Fibroblast of skin of right quadriceps (primary cell): ENCODE results near the gene POU5F1.
"Not testable (repeated sequence)": the region's sequence is repeated elsewhere in the genome, so short reads cannot be mapped to it uniquely, and the experiment has no call there.

ENCODE experiments used
- DNase-seq: peaks from one replicate; pipeline ENCODE4 v3.0.0-alpha.2; 2013

Gene POU5F1

DNA sequence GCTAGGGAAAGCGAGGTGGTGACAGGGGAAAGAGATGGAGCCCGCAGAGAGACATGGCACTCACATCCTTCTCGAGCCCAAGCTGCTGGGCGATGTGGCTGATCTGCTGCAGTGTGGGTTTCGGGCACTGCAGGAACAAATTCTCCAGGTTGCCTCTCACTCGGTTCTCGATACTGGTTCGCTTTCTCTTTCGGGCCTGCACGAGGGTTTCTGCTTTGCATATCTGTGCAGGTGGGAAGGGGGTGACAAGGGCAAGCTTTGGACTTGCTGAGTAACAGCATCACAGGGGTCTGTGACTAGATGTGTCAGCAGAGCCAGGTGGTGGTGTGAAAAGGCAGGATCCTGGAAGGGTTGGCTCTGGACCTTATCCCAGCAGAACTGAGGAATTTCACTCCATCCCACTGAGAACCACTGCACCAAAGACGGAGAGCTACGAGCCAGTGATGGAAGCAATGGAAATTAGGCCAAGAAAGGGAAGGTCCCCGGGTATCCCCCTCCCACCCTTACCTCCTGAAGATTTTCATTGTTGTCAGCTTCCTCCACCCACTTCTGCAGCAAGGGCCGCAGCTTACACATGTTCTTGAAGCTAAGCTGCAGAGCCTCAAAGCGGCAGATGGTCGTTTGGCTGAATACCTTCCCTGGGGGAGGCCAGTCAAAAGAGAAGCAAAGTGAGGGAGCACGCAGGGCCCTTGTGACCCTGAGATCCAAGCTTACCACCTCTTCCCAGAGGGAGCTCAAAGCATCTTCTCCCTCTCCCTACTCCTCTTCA lies 5.2 kb downstream of the POU5F1 start:
- not testable (repeated sequence) for DNase-seq

DNA sequence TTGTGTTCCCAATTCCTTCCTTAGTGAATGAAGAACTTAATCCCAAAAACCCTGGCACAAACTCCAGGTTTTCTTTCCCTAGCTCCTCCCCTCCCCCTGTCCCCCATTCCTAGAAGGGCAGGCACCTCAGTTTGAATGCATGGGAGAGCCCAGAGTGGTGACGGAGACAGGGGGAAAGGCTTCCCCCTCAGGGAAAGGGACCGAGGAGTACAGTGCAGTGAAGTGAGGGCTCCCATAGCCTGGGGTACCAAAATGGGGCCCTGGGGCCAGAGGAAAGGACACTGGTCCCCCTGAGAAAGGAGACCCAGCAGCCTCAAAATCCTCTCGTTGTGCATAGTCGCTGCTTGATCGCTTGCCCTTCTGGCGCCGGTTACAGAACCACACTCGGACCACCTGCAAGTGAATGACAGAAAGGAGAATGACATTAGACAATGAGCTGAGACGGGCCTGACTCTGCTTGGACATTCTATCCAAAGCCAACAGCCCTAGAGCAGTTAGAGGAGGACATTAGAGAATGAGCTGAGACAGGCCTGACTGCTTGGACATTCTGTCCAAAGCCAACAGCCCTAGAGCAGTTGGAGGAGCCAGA lies 5.9 kb downstream of the POU5F1 start:
- DNase-seq, result not testable (repeated sequence)

DNA sequence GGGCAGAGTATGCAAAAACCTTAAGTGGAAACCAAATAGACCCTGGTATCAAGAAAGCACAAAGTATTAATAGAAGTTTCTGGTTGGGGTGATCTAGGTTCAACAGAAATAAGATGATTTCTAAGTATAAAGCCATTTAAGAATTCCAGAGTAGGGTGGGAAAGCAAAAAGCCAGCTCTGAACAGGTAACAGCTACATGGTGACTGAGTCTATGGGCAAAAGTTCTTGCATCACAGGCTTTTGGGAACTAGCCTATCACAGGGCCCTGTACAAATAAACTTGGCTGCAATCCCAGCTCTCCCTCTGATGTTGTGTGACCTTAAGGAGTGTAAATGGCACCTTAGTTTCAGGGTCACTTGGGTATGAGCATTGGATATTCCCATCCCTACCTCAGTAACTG lies 6.6 kb downstream of the POU5F1 start:
- DNase-seq, result no peak

DNA sequence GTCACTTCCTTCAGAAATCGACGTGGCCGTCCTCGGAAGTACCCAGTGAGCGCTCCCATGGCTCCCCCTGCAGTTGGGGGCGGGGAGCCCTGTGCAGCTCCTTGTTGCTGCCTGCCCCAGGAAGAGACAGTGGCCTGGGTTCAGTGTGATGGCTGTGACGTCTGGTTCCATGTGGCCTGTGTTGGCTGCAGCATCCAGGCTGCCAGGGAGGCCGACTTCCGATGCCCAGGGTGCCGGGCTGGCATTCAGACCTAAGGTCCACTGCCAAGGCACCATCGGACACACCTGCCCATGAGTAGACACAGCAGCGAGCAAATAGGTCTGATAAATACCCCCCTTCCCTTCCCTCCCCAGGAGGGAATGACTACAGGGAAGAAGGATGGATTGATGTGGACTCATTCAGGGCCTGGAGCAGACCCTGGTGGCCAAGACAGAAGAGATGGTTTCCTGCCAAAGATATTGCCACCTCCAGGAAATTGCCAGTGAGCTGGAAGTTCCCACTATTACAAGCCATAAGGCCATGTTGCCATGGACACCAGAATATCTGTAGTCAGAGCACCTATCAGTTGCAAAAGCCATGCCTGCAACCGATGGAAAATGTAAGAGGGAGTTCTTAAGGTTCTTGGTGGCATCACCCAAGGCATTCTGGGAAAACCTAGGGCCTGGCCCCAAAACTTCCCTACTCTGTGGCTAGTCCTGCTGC lies 7.9 kb downstream of the POU5F1 start:
- DNase-seq, result no peak

DNA sequence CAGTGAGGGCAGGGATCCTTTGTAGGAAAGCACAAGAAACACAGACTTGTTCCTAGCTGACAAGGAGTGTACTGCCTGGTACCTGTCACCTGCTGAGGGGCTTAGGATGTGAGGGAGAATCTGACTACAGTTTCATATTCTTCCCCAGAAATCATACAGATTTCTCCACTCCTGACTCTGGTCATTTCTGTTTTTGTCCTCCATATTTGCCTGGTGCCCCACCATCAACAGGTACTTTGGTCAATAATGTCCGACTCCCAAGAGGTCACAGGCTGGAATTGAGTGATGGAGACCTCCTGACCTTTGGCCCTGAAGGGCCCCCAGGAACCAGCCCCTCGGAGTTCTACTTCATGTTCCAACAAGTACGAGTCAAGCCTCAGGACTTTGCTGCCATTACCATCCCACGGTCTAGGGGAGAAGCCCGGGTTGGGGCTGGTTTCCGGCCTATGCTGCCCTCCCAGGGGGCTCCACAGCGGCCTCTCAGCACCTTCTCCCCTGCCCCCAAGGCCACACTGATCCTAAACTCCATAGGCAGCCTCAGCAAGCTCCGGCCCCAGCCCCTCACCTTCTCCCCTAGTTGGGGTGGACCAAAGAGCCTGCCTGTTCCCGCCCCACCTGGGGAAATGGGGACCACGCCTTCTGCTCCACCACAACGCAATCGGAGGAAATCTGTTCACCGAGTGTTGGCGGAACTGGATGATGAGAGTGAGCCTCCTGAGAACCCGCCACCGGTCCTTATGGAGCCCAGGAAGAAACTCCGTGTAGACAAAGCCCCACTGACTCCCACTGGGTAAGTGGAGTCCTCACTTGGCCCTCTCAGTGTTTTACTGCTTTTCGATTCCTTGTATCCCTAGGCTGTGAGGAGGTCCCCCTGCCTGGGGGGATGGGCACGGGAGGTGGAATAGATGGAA lies 9.0 kb downstream of the POU5F1 start:
- no peak for DNase-seq

DNA sequence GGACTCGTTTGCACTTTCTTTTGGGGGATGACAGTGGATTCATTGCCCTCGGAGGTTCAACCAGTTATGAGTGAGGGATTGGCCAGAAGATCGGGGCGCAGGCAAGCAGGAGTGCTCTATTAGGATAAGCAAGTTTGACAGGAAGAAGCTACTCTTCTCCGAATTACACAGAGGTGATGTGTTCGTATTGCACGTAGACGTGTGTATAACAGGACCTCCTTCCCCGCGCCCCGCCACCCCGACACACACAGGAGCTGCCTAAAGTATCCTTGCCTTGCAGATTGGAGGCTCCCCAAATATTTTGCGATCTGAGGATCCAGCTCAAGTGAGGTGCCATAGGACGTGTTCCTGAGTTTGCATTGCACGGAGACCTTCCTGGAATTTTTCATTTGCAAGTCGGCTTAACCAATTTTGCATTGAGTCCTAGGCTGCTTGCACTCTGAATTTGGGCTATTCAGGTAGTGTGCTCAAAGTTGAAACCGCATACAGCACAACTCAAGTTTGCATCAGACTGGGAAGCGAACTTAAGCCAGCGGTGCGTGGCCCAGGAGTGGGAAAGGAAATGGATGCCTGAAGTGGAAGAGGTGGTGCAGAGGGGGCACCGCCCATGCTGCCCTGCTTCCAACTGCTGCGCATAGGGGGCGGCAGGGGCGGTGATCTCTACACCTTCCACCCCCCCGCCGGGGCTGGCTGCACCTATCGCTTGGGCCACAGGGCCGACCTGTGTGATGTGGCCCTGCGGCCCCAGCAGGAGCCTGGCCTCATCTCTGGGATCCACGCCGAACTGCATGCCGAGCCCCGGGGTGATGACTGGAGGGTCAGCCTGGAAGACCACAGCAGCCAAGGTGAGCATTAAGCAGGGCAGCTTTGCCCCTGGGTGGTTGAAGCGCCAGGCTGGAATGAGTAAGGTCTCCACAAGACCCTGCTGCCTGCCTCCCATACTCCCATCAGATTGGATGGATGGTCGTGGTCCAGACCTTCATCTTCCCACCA lies 11.3 kb downstream of the POU5F1 start:
- DNase-seq, result no peak

DNA sequence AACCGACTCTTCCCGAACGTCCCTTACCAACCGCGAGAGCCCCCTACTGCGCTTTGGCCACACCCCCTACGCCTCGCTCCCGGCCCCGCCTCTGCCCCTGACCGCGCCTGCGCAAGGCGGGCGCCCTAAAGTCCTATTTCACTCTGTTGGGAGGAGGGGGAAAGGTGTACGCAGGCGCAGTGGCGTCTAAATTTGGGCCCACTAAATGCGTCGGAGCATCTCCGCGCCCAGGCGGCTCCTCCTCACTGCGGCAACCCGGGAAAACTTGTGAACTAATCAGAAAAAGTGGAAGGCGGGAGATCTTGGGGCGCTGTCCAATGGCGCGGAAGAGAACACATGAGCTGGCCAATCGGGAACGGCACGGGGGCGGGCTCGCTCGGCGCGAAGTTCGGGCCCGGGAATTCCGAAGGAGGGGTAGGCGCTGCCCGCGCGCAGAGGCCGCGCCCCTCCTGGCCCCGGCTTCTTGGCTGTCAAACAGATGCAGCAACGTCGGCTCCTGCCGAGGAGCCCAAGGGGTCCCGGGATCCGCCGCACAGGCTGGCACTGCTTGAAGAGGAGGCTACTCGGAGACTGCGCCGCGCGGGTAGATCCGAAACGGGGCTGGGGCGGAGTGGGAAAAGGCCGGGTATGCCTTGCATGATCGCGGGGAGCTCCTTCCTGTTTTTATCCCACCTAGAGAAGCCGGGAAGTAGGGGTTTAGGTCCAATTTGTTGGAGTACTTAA lies 12.2 kb downstream of the POU5F1 start, which contains the start of gene TCF19:
Gene TCF19 (plus strand): TSS at position 450 of the 723 bp plus-strand sequence. CDS start 881 bp downstream, outside the sequence.
- DNase-seq, result peak; percentile 99

DNA sequence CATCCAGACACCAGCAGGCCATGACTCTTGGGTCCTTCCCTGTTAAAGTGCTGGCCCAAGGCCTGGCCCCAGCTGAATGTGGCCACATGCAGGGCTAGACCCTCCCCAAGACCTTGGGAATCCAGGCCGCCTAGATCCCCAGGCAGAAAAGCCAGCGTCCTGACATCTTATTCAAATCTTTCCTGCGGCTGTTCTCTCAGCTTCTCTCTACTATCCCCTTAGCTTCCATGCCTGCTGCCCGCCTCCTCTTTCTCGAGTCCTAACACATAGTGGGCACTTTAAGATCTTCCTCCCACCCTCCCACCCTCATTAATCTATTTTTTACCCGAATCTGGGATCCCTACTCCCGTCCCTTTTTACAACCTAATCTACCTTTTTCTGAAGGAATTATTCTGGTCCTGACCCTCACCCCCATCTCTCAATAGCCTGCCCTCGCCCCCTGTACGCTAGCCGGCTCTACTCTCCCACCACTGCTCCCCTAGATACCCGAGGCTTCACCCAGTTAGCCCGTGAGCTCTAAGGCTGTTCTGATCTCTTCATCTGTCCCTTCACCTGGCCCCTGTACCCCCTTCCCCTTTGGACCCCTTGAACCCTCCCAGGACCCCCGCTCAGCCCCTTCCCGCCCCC lies 12.9 kb downstream of the POU5F1 start, which contains the start of gene CCHCR1:
Gene CCHCR1 (minus strand): TSS at position 290 of the 627 bp plus-strand sequence. CDS start 202 bp downstream, at position 88.
- no peak for DNase-seq

DNA sequence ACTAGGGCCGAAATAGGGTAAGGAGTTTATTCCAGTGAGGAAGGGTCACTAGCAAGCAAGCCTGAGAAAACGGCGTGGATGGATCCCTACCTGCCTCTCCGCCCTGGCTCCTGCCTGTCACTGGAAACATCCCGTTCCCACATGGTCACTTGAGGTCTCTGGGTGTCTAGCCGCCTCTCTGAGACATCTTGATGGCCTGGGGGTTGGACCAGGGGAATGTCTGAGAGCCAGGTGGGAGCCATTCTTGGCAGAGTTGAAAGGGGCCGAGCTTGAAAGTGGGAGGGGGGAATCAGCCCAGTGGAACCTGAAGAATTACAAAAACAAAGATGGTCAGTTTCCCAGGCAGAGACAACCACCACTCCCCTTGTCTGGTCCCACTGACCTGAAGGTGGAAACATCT lies 13.8 kb downstream of the POU5F1 start:
- no peak for DNase-seq

DNA sequence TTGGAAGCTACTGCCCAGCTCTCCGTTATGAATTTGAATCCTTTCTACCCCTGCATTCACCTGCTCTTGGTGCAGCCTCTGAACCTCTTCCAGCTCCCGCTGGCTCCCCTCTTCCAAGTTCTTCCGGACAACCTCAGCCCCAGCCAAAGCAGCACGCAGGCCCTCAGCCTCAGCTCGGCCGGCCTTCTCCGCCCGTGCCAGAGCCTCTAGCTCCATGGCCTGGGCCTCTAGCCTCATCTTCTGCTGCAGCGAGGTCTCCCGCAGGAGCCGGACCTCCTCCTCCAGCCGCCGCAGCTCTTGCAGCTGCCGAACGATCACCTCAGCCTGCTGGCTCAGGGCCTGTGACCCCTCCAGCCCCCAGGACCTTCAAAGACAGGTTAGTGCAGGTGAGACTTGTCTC lies 16.0 kb downstream of the POU5F1 start:
- no peak for DNase-seq

DNA sequence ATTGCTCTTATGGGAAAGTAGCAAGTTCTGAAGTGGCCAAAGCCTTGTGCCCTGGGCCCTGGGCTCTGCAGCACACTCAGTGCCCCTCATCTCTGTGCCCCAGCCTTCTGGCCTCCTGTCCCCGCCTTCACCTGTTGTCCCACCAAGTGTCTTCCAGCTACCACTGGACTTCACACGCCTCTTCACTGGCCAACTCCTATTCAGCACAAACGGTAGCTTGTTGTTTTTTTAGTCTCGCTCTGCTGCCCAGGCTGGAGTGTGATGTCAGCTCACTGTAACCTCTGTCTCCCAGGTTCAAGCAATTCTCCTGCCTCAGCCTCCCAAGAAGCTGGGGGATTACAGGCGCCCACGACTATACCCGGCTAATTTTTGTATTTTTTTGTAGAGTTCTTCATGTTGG lies 17.7 kb downstream of the POU5F1 start:
- no peak for DNase-seq

DNA sequence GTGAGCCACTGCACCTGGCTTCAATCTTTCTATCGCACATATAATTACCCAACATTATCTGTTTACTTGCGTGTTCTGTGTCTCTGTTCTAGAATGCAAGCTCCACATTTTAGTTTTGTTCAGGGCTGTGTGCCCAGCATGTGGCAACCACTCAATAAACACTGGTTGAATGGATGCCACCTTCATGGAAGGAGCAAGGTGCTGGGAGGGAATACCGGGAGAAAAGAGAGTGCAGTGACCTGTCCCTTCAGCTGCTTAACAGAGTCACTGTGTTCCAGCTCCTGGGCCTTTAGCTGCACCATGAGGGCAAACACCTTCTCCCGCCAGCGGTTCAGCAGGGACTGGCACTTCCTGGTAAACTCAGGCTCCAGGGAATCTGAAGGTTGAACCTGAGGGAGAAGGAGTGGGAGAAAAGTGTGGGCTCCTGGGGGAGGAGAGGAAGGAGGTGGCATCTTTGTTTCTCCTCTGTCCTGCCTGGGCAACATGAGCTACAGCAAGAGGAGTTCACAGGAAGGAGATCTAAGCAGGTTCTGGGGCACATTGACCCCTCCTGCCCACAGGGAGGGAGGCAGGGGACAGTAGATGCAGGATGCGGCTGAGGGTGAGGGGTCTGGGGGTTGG lies 20.5 kb downstream of the POU5F1 start:
- no peak for DNase-seq

DNA sequence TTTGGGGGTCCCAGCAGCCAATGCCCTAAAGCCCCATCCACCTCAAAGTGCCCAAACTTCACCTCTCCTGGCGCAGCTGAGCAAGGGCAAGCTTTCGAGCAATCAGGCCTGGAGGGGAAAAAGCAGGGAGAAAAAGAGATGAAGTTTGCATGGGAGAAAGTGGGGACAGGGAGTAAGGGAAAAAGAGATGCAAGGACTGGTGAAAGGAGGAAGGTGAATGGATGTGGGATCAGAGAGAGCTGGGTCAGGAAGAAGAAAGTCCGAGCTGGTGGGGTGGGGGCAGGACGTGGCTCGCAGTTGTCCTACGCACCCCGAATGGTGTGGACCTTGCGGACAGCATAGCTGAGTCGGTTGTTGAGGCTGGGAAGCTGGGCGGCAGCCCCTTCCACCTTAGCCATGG lies 25.1 kb downstream of the POU5F1 start:
- no peak for DNase-seq

DNA sequence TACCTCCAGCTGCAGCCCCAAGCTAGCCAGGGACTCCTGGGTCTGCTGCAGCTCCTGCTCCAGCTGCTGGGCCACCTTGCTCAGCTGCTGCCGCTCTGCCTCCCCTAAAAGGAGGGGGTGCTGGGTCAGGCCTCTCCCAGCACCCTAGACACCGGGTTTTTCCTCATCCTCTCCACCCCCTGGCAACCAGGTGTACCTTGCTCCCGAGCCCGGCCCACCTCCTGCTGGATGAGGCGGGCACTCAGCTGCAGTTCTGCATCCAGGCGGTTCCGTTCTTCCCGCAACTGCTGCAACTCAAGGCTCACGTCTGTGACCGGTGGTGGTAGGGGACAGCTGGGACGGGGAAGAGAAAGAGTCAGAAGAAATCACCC lies 25.5 kb downstream of the POU5F1 start:
- no peak for DNase-seq

DNA sequence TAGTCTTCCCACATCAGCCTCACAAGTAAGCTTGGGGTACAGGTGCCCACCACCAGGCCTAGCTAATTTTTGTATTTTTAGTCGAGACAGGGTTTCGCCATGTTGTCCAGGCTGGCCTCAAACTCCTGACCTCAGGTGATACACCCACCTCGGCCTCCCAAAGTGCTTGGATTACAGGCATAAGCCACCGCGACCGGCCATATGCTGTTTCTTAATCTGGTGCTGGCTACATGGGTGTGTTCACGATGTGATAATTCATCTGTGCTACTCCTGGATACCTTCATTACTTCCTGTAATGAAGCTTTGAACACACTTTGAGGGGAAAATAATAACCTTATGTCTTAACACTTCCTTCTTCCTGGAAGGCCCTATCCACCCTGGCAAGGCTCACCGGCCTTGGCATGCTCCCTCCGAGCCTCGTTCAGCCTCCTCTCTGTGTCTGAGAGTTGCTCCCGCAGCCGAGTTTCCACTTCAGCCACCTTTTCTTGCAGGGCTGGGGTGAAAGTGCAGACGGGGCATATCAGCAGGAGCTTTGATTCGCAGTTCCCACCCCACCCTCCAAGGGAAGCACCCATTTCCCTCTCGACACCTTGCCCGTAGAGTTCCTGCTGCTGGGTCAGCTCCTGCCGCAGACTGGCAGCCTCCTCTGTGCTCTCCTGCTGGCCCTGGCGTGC lies 26.0 kb downstream of the POU5F1 start:
- DNase-seq, result no peak

DNA sequence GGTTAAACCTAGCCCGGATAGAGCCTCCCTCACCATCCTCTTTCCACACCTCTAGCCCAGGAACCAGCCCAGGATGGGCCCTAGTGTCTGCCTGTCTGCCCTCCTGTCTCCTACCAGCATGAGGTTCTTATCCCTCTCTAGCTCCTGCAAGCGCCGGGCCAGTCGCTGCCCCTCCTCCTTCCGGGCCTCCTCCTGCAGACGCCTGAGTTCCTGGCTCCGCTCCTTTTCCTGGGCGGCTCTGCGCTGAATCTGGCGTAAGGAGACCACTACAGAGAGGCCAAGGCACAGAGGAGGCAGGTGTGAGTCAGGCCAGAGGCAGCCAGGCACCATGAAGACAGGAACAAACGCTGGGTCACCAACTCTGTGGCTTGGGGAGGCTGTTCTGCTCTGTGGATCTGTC lies 27.3 kb downstream of the POU5F1 start:
- peak; percentile 77 for DNase-seq

DNA sequence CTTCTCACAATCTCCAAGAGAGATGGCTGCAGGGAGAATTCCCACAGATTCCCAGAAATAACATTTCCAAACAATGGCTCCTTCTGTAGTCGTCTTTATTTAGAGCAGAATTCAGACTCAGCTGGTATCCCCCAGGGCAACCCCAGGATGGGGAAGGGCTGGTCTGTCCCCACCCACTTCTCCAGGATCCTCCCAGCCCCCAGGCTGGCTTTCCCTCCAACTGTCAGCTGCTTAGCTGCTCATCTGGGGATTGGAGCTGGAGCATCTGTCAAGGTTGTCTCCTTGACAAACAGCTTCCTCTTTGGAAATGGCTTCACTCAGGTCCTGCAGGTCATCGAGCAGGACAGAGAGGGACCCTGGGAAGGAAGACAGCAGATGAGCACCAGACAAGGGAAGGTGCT lies 28.1 kb downstream of the POU5F1 start:
- DNase-seq, result no peak

DNA sequence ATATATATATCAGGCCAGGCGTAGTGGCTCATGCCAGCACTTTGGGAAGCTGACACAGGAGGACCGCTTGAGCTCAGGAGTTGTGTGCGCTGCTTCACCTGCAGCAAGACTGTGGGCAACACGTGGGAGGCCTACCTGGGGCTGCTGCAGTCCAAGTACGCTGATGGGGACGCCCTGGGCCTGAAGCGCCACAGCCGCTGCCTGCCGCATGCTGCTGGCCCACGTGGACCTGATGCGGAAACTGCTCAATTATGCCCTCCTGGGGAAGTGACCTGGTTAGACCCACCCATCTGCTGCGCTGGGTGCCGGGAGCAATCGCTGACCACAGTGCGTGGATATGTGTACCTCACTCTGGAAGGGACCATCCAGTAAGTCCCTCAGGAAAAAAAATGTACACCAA lies 29.8 kb downstream of the POU5F1 start:
- DNase-seq, result no peak

DNA sequence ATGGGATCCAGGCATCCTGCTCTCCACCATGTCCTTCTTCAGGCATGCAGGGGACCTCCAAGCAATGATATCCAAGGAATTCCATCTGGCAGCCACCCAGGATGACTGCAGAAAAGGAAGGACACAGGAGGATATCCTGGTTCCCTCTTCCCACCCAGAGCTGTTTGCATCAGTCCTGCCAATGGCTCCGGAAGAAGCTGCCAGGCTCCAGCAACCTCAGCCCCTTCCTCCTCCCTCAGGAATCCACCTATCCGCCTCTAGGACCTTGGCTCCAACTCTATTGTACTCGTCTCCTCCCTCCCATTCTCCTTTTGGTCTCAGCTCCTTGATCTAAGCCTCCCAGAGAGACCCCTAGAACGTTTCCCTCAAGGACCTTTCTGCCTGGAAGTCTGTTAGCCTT lies 30.9 kb downstream of the POU5F1 start:
- peak; percentile 90 for DNase-seq
